GM23338 (cell line): ENCODE data around the gene ADCY4.

Experiments used
- CREB1 ChIP-seq: fragments of 250-450 bp; sonication (Bioruptor Pico); IDR thresholded peaks from 2 replicates; pipeline ENCODE4 v1.5.0; 2020; ENCODE audit warnings: low read depth, mild to moderate bottlenecking, moderate library complexity
- CTCF ChIP-seq, 2 experiments: fragments of 200-600 bp in 1 of 2; sonication (generic) in 1 of 2; conservative IDR thresholded peaks; 2 replicates each; pipeline versions ENCODE4 v1.5.1 to v1.6.1; 2016 to 2017; ENCODE audit warnings: antibody characterized with exemption in 2 of 2, low read depth in 2 of 2, mild to moderate bottlenecking in 2 of 2, moderate library complexity in 1 of 2
- ETS1 ChIP-seq: IDR thresholded peaks from 2 replicates; pipeline ENCODE4 v1.6.1; 2016; ENCODE audit warnings: antibody characterized with exemption
- EZH2 ChIP-seq: fragments of 200-600 bp; sonication (generic); IDR thresholded peaks from one replicate; pipeline ENCODE4 v1.8.0; 2017; ENCODE audit warnings: antibody characterized with exemption, mild to moderate bottlenecking, low read depth; ENCODE audit not compliant: unreplicated experiment
- EZH2phosphoT487 ChIP-seq: fragments of 200-600 bp; sonication (generic); IDR thresholded peaks from one replicate; pipeline ENCODE4 v1.8.1; 2018; ENCODE audit warnings: antibody characterized with exemption; ENCODE audit not compliant: unreplicated experiment
- JUNB ChIP-seq: IDR thresholded peaks from one replicate; pipeline ENCODE4 v1.6.1; 2016; ENCODE audit warnings: antibody characterized with exemption; ENCODE audit not compliant: unreplicated experiment
- NANOG ChIP-seq: IDR thresholded peaks from 2 replicates; pipeline ENCODE4 v1.6.1; 2016; ENCODE audit warnings: antibody characterized with exemption, borderline replicate concordance
- POLR2AphosphoS5 ChIP-seq: IDR thresholded peaks from 2 replicates; pipeline ENCODE4 v1.6.1; 2016; ENCODE audit warnings: antibody characterized with exemption, low read depth
- STAT1 ChIP-seq: IDR thresholded peaks from one replicate; pipeline ENCODE4 v1.6.1; 2016; ENCODE audit warnings: antibody characterized with exemption; ENCODE audit not compliant: unreplicated experiment
- ZNF114 ChIP-seq: fragments of 250-450 bp; sonication (Bioruptor Pico); IDR thresholded peaks from 2 replicates; pipeline ENCODE4 v1.5.0; 2020; ENCODE audit warnings: mild to moderate bottlenecking, moderate library complexity
- ZNF331 ChIP-seq: fragments of 250-450 bp; sonication (Bioruptor Pico); IDR thresholded peaks from 2 replicates; pipeline ENCODE4 v1.5.0; 2020; ENCODE audit warnings: low read depth, mild to moderate bottlenecking, moderate library complexity
- ZNF462 ChIP-seq: fragments of 250-450 bp; sonication (Bioruptor Pico); IDR thresholded peaks from 2 replicates; pipeline ENCODE4 v1.5.0; 2020; ENCODE audit warnings: mild to moderate bottlenecking, moderate library complexity
- TF ChIP-seq, protein P1 (sequence below): IDR thresholded peaks from one replicate; pipeline ENCODE4 v1.6.1; 2018; ENCODE audit warnings: antibody characterized with exemption; ENCODE audit not compliant: unreplicated experiment

GRCh38 chr14:24313913-24314312 is 21.0 kb downstream of the ADCY4 start:
- TF ChIP-seq CTCF (conservative IDR thresholded peaks at IDR 0.05; ENCODE audit: low read depth in 2 of 2) (no peak), CREB1 (CRISPR knock-in tag) (no peak), POLR2AphosphoS5 (no peak), EZH2 (no peak), EZH2phosphoT487 (no peak), STAT1 (no peak), NANOG (no peak), ETS1 (no peak), JUNB (no peak), ZNF331 (CRISPR knock-in tag) (no peak), ZNF114 (no peak), ZNF462 (CRISPR knock-in tag) (no peak)
- TF ChIP-seq, protein P1, sequence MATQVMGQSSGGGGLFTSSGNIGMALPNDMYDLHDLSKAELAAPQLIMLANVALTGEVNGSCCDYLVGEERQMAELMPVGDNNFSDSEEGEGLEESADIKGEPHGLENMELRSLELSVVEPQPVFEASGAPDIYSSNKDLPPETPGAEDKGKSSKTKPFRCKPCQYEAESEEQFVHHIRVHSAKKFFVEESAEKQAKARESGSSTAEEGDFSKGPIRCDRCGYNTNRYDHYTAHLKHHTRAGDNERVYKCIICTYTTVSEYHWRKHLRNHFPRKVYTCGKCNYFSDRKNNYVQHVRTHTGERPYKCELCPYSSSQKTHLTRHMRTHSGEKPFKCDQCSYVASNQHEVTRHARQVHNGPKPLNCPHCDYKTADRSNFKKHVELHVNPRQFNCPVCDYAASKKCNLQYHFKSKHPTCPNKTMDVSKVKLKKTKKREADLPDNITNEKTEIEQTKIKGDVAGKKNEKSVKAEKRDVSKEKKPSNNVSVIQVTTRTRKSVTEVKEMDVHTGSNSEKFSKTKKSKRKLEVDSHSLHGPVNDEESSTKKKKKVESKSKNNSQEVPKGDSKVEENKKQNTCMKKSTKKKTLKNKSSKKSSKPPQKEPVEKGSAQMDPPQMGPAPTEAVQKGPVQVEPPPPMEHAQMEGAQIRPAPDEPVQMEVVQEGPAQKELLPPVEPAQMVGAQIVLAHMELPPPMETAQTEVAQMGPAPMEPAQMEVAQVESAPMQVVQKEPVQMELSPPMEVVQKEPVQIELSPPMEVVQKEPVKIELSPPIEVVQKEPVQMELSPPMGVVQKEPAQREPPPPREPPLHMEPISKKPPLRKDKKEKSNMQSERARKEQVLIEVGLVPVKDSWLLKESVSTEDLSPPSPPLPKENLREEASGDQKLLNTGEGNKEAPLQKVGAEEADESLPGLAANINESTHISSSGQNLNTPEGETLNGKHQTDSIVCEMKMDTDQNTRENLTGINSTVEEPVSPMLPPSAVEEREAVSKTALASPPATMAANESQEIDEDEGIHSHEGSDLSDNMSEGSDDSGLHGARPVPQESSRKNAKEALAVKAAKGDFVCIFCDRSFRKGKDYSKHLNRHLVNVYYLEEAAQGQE = no peak
